HG03060 (cell line): ENCODE results near the gene KLHL2.

Experiments
- ATAC-seq: cut with Tn5 transposase; IDR thresholded peaks from one replicate; pipeline ENCODE4 v1.9.1; 2021; ENCODE audit warnings: low read depth, moderate number of reproducible peaks; ENCODE audit not compliant: unreplicated experiment

Gene KLHL2

DNA sequence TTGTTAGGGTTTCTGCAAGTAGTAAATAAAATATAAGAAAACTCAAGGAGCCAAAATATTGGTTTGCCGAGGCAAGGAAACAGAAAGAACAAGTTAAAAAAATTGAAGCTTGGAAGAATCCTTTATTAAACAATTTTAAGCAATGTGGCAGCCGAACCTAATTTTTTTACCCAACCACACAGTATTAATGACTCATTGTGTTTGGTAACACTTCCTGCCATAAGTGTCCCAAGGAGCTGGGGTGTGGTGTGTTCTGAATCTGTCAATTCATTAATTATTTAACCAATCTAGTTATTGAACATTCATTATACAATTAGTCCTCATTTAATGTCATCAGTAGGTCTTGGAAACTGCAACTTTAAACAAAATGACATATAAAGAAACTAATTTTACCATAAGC lies 152.1 kb downstream of the KLHL2 start:
- no peak for ATAC-seq

DNA sequence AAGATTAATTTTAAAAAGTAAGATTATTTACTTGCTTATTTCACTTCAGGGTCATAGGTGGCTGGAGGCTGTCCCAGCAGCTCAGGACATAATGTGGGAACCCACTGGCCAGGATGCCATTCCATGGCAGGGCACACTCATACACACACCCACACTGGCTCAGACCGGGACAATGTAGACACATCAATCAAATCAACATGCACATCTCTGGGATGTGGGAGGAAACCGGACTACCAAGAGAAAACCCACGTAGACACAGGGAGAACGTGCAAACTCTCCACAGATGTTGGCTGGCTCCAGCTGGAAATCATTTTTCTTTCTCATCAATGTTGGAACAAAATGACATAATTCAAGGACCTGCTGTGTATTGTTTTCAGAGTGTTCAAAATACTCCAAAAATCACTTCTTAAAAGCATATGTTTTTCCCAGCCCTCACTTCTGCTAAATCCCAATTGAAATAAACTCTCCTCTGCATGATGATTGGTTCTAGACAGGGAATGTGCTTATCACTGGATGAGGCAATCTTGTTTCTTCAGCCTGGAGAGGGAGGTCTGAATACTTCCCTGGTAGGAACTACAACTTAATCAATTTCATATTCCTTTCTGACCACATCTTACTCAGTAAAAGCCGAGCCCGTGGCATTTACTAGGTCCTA lies 152.8 kb downstream of the KLHL2 start:
- ATAC-seq: no peak

GRCh38 chr4:165360985-165361670 lies 153.8 kb downstream of the KLHL2 start:
- ATAC-seq: no peak

DNA sequence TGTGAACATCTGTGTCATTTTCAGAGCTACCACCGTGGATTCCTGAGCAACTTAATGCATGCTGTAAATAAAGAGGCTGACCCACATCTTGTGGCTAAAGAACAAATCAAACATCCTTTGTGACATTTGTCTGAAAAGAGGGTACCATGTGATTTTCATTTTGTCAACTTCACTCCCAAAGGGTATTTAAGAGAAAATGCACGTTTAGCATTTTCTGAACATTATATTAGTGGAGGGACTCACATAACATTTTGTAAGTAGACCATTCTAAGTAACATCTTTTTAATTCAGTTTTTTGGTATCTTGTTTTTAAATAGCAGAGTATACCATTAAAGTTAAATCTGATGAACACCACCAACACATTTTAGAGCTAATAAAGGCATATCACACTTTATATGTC lies 154.4 kb downstream of the KLHL2 start:
- no peak for ATAC-seq

GRCh38 chr4:165364452-165365080 lies 157.2 kb downstream of the KLHL2 start:
- ATAC-seq: no peak

GRCh38 chr4:165367040-165367439 lies 159.7 kb downstream of the KLHL2 start:
- no peak for ATAC-seq

DNA sequence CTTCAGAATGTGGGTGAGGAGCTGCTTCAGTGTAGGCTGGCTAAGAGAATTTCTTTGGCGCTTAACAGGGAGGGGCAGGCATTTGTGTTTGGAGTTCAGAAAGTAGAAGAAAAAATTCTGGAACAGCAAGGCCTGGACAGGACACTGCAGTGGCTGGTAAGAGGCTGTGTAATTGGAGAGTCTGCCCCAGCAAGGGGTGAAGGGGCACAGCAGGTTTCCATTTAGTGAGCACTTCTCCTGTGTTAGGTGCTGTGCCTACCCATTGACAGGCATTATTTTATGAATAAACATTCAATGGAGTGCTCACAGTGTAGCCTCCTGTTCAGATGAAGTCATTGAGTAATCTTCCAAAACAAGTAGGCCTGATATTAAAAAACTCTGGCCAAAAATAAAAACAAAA lies 160.8 kb downstream of the KLHL2 start:
- ATAC-seq: no peak

DNA sequence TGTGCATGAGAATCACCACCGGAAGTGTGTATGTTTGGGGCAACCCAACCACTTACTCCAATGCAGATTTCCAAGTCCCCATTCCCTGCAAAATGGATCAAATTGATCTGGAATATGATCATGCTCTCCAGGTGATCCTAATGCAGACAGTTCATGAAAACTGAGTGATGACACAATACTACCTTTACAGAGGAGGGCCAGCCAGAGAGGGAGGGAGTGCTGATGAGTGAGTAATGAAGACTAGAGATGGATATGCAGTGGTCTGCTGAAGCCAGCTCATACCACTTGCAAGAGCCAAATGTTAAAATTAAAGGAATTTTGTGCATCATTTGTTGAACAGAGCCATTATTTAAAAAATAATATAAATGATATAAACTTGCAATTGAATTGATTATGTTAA lies 161.2 kb downstream of the KLHL2 start:
- no peak for ATAC-seq

GRCh38 chr4:165369522-165369921 lies 162.2 kb downstream of the KLHL2 start:
- no peak for ATAC-seq

- ATAC-seq: no peak
Observed at GRCh38 chr4:165370530-165370929, 163.2 kb downstream of the KLHL2 start.
